Measurements from ENCODE around the gene PTH2R. TPM values are rescaled to one million over a fixed set of nuclear protein-coding genes. Genes with fewer than 3 reads are reported as not detected.

Gene PTH2R
- polyA plus RNA-seq, 1 of the 3 experiments (the other 2 are of a cell fraction), result 4.0 TPM

GRCh38 chr2:208541989-208542464 lies 135.4 kb downstream of the PTH2R start:
- no peak overlapping the region for H2AFZ ChIP-seq (ENCODE audit: low read depth)
- H3K79me2 ChIP-seq (ENCODE audit: insufficient read depth), result no peaks in the 10 kb centered on the region
- no peaks in the 10 kb centered on the region for H3K36me3 ChIP-seq (replicated peaks in 1 of 2; ENCODE audit: control insufficient read depth in 1 of 2, insufficient read depth in 2 of 2, low read length in 1 of 2)
- H4K20me1 ChIP-seq (ENCODE audit: insufficient read depth), result no peaks in the 10 kb centered on the region
- H3K9ac ChIP-seq, result no peak overlapping the region
- 17% methylated on average over 3 of the region's 3 CpGs for WGBS (ENCODE audit: low lambda C conversion rate)
- TF ChIP-seq EP300 (IDR thresholded peaks at IDR 0.05; ENCODE audit: borderline replicate concordance in 1 of 2, low read depth in 1 of 2, low read length in 1 of 2), result no peak
- TF ChIP-seq USF2 (IDR thresholded peaks at IDR 0.05; ENCODE audit: borderline replicate concordance, low read depth, low read length), result no peak
- TF ChIP-seq SIN3A (IDR thresholded peaks at IDR 0.05; ENCODE audit: borderline replicate concordance, low read depth, low read length), result no peak
- TF ChIP-seq FOXM1 (IDR thresholded peaks at IDR 0.05; ENCODE audit: low read depth), result no peak
- TF ChIP-seq SMC3 (IDR thresholded peaks at IDR 0.05; ENCODE audit: low read depth, low read length), result no peak
- no peak for TF ChIP-seq FOSL2 (IDR thresholded peaks at IDR 0.05; ENCODE audit: borderline replicate concordance, low read depth)
- TF ChIP-seq TAF1 (IDR thresholded peaks at IDR 0.05; ENCODE audit: borderline replicate concordance, low read depth, low read length), result no peak
- no peak for TF ChIP-seq GABPA (IDR thresholded peaks at IDR 0.05; ENCODE audit: low read depth)
- TF ChIP-seq IRF3 (IDR thresholded peaks at IDR 0.05; ENCODE audit: low read depth, low read length), result no peak
- TF ChIP-seq GATA2 (CRISPR knock-in tag; IDR thresholded peaks at IDR 0.05), result no peak
- TF ChIP-seq NFIC (IDR thresholded peaks at IDR 0.05; ENCODE audit: borderline replicate concordance), result no peak
- TF ChIP-seq CTCF (IDR thresholded peaks at IDR 0.05), result no peak
- TF ChIP-seq REST (IDR thresholded peaks at IDR 0.05; ENCODE audit: low read depth, low read length), result no peak
- no peak for TF ChIP-seq YY1 (IDR thresholded peaks at IDR 0.05; ENCODE audit: low read depth)
- TF ChIP-seq CHD2 (IDR thresholded peaks at IDR 0.05; ENCODE audit: low read length, partially characterized antibody), result no peak
- no peak for TF ChIP-seq RAD21 (IDR thresholded peaks at IDR 0.05; ENCODE audit: low read length)
- TF ChIP-seq EZH2phosphoT487 (IDR thresholded peaks at IDR 0.05; ENCODE audit: borderline replicate concordance, low read depth), result no peak
- no peak for TF ChIP-seq ELF1 (IDR thresholded peaks at IDR 0.05)
- H3K27ac ChIP-seq (ENCODE audit: low read depth in 2 of 2, low read length in 1 of 2), result no peak overlapping the region
- ChIA-PET POLR2A (no interaction called here), CTCF (interaction anchor here (1.2 kb wide), 1 partner anchor 14 kb away, joined by 4 read pairs; no protein-coding TSS in a partner anchor)
- H3K4me1 ChIP-seq (ENCODE audit: control insufficient read depth in 1 of 2, insufficient read depth in 2 of 2, low read depth in 1 of 2, low read length in 1 of 2), result no peaks in the 10 kb centered on the region; a peak in 1 of 4 replicates
- no peak overlapping the region for H3K4me2 ChIP-seq
- no peaks in the 10 kb centered on the region for H3K9me3 ChIP-seq
- H3K4me3 ChIP-seq (ENCODE audit: low read depth in 2 of 2, low read length in 1 of 2), result no peak overlapping the region
- no peak for DNase-seq
- no peaks in the 10 kb centered on the region for H3K9me2 ChIP-seq
- H3F3A ChIP-seq (replicated peaks; ENCODE audit: insufficient read depth), result no peaks in the 10 kb centered on the region
- H3K27me3 ChIP-seq (ENCODE audit: insufficient read depth), result no peaks in the 10 kb centered on the region
